ENCODE results near the gene CTRB1.

CTRB1 gene

DNA sequence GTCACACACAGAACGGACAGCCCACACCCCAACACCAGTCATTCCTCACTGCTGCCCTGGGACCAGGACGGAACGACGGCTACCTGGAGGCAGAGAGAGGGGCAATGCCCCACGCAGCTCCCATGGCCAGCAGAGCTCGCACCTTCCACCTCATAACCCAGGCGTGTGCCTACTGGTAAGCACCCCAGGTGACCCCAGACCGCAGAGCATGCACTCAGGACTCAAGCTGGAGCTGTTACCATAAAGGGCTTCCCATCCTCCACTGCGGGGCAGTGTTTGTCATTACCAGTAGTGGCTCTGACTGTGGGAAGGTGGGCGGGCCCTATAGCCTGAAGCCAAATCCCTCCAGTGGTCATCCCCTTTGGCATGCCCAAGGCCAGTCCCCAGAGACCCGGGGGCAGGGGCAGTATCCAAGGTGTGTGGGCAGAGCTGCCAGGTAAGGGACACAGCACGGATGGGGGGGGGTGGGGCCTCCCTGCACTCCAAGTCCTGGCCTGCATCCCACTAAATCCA, 37.3 kb downstream of the CTRB1 start:
- TF ChIP-seq, protein P1, sequence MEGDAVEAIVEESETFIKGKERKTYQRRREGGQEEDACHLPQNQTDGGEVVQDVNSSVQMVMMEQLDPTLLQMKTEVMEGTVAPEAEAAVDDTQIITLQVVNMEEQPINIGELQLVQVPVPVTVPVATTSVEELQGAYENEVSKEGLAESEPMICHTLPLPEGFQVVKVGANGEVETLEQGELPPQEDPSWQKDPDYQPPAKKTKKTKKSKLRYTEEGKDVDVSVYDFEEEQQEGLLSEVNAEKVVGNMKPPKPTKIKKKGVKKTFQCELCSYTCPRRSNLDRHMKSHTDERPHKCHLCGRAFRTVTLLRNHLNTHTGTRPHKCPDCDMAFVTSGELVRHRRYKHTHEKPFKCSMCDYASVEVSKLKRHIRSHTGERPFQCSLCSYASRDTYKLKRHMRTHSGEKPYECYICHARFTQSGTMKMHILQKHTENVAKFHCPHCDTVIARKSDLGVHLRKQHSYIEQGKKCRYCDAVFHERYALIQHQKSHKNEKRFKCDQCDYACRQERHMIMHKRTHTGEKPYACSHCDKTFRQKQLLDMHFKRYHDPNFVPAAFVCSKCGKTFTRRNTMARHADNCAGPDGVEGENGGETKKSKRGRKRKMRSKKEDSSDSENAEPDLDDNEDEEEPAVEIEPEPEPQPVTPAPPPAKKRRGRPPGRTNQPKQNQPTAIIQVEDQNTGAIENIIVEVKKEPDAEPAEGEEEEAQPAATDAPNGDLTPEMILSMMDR (IDR thresholded peaks at IDR 0.05; ENCODE audit: insufficient read depth, missing control alignments), result no peak
- DNase-seq (ENCODE audit: insufficient read length, low spot score) (no peak), FAIRE-seq (no peak)

DNA sequence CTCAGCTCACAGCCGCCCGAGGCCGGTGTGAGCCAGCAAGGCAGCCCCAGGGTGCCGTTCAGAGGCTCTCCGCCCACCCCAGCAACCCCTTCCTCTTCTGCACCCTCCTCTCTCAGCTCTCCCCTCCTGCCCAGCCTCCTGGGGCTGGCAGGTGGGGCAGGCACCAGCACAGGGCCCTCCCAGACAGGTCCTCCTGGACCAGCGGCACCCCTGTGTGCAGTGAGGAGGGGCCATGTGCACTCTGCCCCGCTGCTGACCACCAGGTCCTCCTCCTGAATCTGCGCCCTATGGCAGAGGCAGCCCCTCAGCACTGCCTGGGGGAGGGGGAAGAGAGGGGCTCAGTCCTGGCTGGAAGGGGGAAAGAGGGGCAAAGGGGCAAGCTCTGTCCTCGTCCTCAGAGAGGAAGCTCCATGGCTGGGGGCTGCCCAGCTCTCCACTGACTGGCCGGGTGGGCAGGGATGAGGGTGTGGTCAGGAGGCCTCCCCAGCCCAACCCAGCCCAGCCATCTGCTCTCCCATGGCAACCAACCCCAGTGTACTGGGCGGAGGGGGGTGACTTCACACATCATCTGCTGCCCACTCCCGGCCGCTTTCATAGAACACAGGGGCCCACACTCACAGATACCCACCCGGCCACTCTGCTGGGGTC, 38.0 kb downstream of the CTRB1 start:
- peak; percentile 79 for DNase-seq (ENCODE audit: insufficient read length, low spot score)
- FAIRE-seq, result no peak
- TF ChIP-seq, protein P1 (IDR thresholded peaks at IDR 0.05; ENCODE audit: insufficient read depth, missing control alignments), result no peak

DNA sequence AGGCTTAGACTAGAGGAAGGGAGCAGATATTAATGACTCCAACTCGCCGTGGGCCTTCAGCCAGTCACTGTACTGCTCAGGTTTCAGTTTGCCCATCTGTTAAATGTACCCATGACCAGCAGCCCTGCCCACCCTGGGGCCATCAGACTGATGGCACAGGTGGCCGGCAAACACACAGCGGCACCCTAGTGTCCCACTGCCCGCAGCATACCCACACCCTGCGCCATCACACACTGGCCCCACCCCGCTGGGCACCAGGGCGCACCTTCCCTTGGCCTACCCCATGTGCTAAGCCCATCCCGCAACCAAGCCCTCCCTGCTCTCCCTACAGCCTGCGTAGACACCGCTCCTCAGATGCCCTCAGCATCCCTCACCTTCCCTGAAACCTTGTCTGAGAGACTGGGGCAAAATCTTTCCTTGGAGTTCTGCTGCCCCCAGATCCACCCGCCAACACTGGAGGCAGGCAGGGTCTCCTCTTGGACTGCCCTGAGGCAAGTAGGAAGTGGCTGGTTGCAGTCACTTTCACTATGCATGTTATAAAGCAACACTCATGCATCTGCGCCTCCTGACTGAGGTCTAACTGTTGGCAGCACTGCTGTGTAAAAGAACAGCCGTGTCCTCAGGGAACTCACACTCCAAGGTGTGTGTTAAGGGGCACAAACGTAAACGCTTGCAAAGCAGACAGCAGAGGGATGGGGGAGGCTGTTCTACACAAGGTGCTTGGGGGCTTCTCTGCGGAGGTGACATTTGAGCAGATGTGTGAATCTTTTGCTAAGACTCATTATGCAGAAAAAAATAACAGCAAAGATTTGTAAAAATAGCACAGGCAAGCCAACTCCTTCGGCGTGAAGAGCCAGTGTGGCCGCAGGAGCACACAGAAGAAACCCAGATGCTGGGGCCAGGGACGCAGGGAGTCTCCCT, 39.4 kb downstream of the CTRB1 start:
- no peak for FAIRE-seq
- TF ChIP-seq, protein P1 (IDR thresholded peaks at IDR 0.05; ENCODE audit: insufficient read depth, missing control alignments), result no peak
- DNase-seq (ENCODE audit: insufficient read length, low spot score), result no peak

DNA sequence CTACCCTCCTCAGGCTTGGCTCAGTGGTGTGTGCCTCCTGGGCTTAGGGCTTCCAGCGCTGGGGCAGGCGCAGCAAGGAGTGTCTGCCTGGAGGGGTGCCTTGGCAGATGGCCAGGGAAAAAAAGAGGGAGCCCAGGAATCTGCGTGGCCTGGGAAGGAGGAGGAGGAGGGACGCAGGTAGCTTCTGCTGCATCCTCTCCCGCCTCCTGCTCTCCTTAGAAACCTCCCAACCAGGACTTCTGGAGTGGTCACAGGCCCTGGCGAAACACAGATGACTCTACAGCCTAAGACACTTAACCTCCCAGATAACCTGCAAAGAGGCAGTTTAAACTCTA, 40.0 kb downstream of the CTRB1 start:
- FAIRE-seq (no peak), DNase-seq (ENCODE audit: insufficient read length, low spot score) (no peak)
- TF ChIP-seq, protein P1 (IDR thresholded peaks at IDR 0.05; ENCODE audit: insufficient read depth, missing control alignments), result no peak

DNA sequence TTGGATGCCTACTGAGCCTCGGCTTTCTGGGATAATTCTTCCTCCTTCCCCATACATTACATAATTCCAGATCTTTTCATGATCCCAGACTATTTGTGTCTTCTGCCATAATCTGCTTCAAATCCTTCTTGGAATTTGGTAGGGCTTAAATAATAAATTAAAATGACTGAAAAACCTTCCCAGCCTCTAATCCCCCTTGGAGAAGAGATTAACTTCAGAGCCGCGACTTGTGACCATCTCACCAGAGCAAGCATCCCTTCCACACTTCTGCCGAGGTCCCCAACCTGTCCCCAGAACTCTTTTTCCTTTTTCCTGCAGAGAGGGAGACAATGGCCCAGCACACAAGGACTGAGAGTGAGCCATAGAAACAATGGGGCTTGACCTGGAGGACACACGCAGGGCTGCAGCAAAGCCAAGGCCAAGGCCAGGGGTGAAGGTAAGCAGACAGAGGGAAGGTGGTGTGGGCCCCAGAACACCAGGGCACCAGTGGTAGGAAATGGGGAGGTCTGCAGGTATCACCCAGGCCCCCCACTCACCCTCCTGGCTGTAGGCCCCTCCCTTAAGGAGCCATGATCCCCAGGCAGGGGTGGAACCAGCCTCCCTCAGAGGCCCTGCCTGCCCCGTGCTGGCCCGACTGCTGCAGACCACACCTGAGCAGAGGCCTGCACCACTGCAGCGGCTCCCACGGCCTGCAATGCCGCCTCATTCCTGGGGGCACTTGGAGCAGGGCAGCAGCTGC, 42.2 kb downstream of the CTRB1 start:
- DNase-seq (ENCODE audit: insufficient read length, low spot score), result peak; percentile 70
- TF ChIP-seq, protein P1 (IDR thresholded peaks at IDR 0.05; ENCODE audit: insufficient read depth, missing control alignments), result no peak
- FAIRE-seq, result no peak

DNA sequence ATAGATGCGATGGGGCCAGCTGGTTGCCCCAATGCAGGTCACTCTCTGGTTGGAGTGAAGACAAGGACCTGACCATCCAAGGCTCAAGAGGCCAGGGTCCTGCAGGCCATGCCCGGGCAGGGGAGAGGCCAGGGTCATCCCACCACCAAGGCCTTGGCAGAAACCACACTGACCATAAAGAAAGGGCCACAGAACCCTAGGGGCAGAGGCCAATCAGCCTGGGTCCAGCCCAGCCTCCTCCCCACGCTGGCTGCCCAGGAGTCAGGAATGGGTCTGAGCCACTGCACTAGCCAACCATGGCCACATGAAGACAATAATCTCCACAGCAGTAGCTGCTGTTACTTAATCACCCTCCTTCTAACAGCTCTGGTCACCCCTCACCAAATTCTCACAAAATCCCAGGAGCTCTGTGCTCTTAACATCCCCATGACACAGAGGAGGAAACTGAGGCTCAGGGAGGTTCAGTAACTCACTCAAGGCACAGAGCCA, 42.8 kb downstream of the CTRB1 start:
- no peak for FAIRE-seq
- TF ChIP-seq, protein P1 (IDR thresholded peaks at IDR 0.05; ENCODE audit: insufficient read depth, missing control alignments), result no peak

More for the DNA sequence above, 42.8 kb downstream of the CTRB1 start:
- DNase-seq (ENCODE audit: insufficient read length, low spot score), result no peak
